Stimulated activated CD4-positive, alpha-beta T cell treated with anti-CD3 and anti-CD28 coated beads, Interleukin-1b, Interleukin-23, amount 100 ng/mL, for 4 hours (primary cell): ENCODE measurements around the gene ZNF837.
A peak's percentile ranks its signal among the peaks of the same experiment; 100 is the strongest.
"Not testable (repeated sequence)": the region's sequence is repeated elsewhere in the genome, so short reads cannot be mapped to it uniquely, and the experiment has no call there.

Source experiments
- DNase-seq, 2 donors: peaks; one replicate each; pipeline ENCODE4 v3.0.0-alpha.2; 2020; ENCODE audit warnings: low read depth in 2 of 2

Gene ZNF837

DNA sequence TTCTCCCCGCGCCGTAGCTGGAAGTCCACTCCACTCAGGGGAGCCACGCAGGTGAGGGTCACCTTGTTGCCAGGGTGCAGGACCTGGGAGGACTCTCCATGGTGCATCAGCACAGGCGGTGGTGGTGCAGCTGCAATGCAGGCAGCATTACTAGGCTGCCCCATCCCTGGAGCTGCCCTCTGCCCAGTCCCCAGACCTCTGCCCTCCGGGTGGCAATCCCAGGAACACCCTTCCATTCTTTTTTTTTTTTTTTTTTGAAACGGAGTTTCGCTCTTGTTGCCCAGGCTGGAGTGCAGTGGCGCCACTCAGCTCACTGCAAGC is 29.3 kb downstream of the ZNF837 start:
- DNase-seq, result no peak

DNA sequence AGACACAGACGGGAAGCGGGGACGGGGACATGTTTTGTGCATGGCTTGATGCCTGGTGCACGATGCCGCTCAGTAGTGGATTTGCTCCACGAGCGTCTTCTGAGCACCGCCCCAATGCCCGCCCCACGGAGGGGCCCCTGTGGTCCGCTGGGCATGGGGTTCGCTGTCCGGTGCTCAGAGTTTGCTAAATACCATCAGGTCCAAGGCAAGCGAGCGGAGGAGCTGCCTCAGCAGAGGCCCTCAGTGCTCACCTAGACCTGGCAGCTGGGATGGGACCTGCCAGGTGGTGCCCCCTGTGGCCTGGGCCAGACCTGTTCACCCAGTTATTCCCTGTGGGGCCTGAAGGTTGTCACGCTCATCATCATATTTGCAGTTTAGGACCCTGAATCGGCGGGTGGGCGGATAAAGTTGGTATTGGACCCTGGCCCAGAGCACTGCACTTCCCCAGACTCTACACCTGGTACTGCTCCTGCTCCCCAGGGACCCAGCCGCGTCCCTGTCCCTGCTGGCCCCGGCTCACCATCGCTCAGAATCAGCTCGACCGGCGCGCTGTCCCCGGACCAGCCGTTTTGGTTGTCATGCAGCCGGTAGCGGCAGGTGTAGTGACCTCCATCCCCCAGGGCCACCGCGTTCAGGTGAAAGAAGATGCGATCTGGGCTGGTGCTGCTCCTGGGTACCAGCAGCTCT is 29.8 kb downstream of the ZNF837 start:
- no peak for DNase-seq

DNA sequence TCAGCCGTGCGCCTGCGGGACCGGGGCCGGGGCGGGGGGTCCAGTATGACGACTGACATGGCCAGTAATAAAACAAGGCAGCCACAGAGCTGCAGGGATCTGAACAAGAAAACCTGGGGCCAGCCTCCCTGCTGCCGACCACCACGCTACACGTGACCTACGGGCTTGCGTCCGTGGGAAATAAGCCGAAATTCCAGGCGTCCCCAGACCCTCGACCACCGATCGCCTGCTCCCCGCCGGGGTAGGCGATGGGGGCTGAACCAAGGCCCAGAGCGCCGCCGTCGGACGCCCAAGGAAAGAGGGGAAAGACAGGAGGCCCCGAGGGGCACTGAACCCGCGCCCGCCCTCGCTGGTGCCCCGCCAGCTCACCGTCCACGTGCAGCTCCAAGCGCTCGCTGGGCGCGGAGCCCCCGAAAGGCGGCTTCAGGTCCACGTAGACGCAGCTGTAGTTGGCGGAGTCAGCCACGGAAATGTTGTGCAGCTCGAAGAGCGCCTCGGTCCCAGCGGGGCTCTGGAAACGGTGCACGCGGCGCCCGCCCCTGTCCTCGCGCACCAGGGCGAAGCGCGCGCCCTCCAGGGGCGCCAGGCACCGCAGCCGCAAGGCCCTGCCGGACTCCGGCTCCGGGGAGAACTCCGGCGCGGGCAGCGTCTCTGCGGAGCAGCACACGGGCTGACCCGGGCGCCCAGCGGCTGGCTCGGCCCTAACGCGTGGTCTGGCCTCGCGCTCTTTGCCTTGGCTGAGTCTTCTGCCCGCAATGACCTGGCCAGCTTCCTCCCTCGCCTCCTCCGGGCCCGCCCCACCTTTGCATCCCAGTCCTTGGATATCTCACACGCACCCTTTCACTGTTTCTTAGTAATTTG is 30.6 kb downstream of the ZNF837 start:
- no peak for DNase-seq

DNA sequence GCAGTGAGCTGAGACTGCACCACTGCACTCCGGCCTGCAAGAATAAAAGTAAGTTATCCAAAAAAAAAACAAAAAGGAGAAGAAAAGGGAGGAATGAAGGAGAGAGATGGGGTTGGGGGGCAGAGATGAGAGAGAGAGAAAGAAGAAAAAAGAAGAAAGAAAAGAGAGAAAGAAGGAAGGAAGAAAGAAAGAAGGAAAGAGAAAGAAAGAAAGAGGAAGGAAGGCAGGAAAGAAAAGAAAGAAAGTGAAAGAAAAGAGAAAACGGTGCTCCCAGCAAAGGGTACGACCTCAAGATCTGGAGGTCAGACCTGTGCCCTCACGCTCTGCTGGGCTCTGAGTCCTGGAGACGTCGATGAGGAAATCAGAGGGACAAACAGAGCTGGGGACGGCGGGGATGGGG is 31.2 kb downstream of the ZNF837 start:
- no peak for DNase-seq

DNA sequence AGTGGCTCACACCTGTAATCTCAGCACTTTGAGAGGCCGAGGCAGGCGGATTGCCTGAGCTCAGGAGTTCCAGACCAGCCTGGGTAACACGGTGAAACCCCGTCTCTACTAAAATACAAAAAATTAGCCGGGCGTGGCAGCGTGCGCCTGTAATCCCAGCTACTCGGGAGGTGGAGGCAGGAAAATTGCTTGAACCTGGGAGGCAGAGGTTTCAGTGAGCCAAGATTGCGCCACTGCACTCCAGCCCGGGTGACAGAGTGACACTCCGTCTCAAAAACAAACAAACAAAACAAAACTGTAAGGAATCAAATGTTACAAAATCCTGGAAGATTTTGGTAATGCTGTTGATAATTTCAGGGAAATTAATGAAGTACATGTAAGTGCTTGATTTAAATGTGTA is 32.8 kb downstream of the ZNF837 start:
- not testable (repeated sequence) for DNase-seq

DNA sequence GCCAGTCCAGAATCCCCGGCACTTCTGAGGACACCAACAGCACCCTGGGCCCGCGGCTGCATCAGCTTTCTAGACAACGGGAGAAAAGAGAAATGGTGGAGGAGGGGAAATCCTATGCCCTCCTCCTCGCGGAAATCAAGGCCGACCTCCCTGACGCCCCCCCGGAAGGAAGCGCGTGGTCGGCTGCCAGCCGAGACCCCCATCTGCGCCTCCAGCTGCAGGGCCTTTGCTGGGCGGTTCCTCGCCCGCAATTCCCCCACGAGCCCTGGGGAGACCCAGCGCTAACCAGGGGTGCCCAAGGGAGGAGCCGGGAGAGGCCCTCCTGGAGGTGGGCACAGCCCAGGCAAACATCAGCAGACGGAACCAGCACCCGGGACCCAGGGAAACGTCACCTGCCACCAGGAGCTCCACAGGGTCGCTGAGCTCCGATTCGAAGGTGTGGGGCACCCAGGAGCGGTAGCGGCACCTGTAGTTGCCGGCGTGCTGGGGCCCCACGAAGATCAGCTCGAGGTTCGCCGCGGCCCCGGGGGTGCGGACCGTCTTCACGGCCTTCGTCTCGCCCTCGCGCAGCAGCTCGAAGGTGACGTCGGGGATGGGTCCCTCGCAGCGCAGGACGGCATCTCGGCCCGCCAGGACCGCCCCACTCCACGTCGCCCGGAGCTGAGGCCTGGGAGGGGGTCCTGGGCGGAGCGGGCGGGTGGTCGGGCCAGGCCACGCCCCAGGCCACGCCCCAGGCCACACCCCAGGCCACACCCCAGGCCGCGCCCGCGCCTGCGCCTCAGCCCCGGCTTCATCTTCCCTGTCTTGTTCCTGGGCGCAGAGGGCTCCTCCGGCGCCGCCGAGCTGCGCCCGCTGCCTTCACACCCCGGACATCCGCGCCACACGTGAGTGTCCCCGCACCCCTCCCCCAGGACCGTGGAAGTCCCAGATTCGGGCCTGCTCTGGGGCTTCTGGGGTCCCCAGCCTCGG is 33.6 kb downstream of the ZNF837 start:
- peak; percentile 57 to 62 for DNase-seq

DNA sequence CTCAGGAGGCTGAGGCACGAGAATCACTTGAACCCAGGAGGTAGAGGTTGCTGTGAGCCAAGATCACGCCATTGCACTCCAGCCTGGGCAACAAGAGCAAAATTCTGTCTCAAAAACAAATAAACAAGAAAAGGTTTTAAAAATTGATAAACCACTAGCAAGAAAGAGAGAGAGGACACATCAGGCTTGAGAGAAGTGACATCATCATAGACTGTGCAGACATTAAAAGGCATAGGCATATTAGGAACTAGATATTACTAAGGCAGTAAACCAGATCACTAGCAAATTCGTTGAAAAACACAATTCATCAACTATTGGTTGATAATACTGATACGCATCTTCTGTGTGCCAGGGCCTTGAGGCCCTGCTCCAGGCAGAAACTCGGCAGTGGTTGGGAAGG is 35.3 kb downstream of the ZNF837 start:
- no peak for DNase-seq

DNA sequence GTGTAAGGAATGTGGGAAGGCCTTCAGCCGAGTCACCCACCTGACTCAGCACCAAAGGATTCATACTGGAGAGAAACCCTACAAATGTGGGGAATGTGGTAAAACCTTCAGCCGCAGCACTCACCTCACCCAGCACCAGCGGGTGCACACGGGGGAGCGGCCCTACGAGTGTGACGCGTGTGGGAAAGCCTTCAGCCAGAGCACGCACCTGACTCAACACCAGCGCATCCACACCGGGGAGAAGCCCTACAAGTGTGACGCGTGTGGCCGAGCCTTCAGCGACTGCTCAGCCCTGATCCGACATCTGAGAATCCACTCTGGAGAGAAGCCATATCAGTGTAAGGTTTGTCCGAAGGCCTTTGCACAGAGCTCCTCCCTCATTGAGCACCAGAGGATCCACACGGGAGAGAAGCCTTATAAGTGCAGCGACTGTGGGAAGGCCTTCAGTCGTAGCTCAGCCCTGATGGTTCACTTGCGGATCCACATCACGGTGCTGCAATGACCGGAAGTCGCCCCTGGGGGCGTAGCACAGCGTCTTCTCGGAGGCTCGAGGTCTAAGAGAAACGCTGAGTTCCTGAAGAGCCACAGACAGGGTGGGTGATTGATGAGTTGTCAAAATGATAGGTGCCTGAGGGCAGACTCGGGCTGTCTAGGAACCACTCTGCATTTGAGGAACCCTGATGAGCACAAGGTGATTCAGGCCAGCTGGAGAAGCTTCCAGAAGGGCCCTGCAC is 41.8 kb downstream of the ZNF837 start:
- no peak for DNase-seq

DNA sequence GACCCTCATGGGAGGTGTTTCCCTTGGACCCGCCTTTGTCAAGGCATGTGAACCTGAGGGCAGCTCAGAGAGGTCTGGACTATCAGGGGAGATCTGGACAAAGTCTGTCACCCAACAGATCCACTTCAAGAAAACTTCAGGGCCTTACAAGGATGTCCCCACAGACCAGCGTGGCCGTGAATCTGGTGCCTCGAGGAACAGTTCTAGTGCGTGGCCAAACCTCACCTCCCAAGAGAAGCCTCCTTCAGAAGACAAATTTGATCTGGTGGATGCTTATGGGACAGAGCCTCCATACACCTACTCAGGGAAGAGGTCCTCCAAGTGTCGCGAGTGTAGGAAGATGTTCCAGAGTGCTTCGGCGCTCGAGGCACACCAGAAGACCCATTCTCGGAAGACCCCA is 42.5 kb downstream of the ZNF837 start:
- DNase-seq, result no peak

DNA sequence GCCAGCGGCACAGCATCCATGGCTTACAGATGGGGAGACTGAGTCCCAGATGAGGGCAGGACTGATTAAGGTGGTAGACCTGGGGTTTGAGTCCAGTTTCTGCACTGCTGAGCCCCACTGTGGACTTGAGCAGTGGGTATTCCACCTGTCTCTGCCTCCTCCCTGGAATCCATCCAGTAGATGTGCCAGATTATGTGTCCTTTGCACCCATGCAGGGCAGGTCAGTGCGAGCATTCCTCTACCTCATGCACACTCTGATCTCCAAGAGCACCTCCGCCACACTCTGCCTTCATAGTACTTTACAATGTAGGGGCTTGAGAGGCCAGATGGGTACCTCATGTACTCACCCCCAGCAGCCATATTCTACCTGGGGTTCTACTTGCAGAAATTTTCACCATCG is 44.0 kb downstream of the ZNF837 start:
- DNase-seq, result no peak

DNA sequence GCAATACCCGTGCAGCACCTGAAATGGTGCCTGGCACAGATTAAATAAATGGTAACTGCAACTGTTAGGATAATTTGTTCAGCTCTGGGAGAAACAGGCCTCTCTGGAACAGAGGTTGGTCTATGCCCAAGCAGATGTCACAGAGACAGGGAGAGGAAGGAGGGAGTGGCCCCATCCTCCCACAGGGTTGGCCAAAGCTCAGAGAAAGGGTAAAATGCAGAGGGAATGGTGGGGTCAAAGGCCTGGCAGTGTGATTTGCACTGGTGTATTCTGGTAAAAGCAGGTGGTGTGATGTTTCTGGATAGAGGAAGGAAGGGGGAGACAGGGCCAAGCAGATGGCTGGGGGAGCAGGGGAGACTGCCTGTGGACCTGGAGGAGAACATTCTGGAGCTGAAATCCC is 44.6 kb downstream of the ZNF837 start:
- DNase-seq, result no peak

DNA sequence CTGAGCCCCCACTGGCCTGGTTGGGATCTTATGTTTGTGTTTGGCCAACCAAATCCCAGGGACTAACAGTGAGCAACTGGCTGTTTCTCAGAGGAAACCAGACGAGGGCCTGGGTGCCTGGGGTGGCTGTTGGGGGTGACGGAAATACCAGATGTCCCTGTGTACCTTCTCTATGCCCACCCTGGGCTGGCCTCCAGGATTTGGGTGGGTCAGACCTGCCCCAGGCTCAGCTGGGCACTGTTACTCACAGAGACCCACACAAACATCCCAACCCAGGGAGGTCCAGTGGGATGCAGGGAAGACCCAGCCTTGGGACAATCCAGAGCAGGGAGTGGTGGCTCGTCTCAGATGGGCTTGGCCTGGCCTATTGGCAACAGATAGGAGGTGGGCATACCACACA is 45.2 kb downstream of the ZNF837 start:
- DNase-seq, result no peak

DNA sequence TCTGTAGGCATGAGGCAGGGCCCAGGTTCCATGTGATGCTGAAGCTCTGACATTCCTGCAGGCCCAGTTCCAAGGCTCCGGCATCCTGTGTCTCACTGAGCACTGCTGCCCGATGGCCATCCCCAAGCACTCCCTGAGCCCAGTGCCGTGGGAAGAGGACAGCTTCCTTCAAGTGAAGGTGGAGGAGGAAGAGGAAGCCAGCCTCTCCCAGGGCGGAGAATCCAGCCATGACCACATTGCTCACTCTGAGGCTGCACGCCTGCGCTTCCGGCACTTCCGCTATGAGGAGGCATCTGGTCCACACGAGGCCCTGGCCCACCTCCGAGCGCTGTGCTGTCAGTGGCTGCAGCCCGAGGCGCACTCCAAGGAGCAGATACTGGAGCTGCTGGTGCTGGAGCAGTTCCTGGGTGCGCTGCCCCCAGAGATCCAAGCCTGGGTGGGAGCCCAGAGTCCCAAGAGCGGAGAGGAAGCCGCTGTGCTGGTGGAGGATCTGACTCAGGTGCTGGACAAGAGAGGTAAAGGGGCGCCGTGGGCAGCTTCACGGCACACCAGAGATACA is 46.1 kb downstream of the ZNF837 start:
- no peak for DNase-seq

DNA sequence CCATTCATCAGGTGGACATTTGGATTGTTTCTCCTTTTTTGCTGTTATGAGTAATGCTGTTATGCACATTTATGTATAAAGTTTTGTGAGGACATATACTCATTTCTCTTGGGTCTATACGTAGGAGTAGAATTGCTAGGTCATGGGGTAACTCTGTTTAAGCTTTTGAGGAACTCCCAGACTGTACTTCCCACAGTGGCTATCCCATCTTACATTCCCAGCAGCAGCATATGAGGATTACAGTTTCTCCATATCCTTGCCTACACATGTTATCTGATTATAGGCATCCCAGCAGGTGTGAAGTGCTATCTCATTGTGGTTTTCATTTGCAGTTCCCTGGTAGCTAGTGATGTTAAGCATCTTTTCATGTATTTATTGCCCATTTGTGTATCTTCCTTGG is 48.1 kb downstream of the ZNF837 start:
- no peak for DNase-seq

DNA sequence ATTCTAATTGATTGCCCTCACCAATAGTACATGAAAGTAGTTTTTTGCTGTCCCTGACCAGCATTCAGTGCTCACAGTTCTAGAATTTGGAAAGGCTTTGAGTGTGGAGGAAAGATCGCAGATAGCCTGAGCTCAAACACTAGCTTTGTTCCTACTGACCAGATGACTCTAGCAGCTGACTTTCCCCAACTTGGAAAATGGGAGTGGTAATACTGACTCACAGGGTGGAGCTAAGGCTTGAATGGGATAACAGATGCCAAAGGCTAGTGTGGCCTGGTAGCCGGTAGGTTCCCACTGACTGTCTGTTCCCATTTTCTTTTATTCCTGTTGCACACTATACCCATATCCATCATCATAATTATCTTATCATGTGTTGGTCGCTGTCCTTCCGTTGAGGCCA is 50.4 kb downstream of the ZNF837 start:
- no peak for DNase-seq

DNA sequence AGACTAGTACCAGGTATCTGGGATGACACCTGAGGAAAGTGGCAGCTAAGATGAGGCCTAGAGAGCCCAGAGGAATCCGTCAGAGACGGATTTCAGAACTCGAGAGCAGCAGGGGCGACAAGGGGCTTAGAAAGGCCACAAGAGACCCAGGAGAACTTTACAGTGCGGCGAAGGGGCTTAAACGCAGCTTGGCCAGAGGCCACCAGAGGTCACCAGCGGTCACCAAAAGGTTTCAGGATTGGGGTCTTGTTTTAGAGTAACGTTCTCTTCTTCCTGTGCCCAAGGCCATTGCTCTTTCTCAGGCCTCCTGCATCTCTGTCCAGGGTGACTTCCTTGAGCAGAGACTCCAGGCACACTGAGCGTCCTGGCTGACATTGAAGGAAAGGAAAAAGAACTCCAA is 51.8 kb downstream of the ZNF837 start:
- DNase-seq, result no peak

DNA sequence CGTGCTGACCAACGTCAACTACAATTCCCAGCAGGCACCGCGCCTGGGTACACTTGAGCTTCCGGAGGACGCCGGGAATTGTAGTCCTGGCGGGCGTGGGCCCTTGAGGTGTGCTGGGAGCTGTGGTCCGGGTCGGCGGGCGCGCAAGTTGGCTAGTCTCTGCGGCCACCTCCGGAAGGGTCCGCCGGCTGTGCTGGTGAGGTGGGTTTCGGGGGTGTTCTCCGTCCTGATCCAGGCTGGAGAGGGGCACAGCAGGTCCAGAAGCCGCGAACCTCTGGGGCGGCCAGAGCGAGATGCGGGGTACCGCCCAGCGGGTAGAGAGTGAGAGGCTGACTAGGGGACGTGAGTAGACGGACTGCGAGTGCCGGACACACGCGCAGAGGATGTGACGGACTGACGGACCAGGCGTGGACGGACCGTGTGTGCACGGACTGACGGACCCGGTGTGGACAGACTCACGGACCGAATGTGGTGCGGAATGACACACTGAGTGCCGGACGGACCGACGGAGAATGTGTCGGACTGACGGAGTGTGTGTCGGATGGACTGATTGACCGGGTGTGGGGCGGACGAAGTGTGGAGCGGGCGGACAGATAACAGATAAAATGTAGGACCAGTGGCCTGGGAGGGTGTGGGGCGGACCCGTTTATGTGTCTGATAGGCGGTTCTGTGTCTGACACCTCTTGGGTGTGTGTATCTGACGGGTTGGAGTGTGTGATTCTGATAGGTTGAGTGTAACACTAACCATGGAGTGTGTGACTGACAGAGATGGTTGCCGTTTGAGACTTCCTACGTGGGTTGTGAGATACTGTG is 53.7 kb downstream of the ZNF837 start, which contains the start of gene ZSCAN22:
TSS of gene ZSCAN22 (plus strand) at position 81 of the 813 bp plus-strand sequence. CDS start 7,809 bp downstream, outside the sequence.
- peak; percentile 79 to 83 for DNase-seq

DNA sequence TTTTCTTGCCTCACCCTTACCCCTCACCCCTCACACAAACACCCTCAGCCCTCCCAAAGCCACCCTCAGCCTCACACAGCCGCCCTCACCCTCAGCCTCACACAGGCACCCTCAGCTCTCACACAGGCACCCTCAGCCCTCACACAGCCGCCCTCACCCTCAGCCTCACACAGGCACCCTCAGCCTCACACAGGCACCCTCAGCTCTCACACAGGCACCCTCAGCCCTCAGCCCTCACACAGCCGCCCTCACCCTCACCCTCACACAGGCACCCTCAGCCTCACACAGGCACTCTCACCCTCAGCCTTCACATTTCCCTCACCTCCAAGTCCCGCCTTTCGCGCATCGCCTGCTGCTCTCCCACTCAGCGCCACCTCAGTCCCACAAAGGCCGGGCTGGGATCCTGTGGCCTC is 54.3 kb downstream of the ZNF837 start:
- no peak for DNase-seq

DNA sequence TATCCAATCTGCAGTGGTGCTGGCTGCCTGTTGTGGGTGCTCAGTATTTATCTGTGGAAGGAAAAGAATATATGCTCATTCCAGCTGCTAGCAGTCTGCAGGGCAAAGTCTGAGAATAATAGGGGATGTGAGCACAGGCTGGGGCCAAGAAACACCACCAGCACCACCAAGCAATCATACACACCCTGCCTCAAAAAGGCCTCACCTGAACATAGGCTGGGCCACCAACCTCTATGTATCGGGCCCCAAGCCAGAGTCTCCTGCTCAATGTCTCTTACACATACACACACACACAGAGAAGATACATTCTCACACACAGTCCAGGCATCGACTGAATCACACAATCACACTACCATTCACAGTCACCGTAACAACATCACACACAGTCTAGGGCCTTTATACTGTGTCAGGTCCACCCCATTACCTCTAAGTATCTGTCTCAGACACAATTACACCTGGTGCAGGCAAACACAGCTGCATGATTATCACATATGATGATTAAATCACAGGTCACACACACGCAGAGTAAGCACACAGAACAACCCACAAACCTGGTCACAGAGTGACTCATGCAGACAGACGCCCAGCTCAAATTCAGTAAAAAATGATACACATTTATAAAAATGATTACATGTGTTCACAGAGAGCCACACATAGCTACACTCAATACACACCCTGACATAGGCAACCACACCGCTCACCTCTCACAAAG is 55.4 kb downstream of the ZNF837 start:
- DNase-seq, result no peak

DNA sequence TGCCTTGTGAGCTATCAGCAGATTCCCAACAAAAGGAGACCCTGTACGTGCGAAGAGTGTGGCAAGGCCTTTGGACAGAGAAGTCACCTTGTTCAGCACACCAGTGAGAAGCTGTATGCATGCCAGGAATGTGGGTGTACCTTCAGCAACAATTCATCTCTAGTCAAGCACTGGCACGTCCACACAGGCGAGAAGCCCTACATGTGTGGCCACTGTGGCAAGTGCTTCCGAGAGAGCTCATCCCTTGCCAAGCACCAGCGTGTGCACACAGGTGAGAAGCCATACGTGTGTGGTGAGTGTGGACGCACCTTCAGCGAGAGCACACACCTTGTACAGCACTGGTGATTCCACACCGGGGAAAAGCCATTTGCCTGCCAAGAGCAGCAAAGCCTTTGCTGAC is 61.6 kb downstream of the ZNF837 start:
- DNase-seq, result no peak
